GM12874 (cell line): ENCODE data around the gene ACADSB.

Experiments
- CTCF ChIP-seq: IDR thresholded peaks from 2 replicates; pipeline ENCODE4 v1.5.1; 2011; ENCODE audit warnings: low read depth, mild to moderate bottlenecking, control low read depth, low read length, moderate library complexity; ENCODE audit not compliant: insufficient read depth

The ACADSB gene

GRCh38 chr10:123102673-123103072 is 93.9 kb downstream of the ACADSB start:
- TF ChIP-seq CTCF = no peak

GRCh38 chr10:123103944-123104343 is 95.1 kb downstream of the ACADSB start:
- TF ChIP-seq CTCF = no peak
